HG03342 (cell line): Measurements from ENCODE around the gene ABCB10.
"Not testable (repeated sequence)": the region's sequence is repeated elsewhere in the genome, so short reads cannot be mapped to it uniquely, and the experiment has no call there.

Source experiments
- ATAC-seq: cut with Tn5 transposase; IDR thresholded peaks from one replicate; pipeline ENCODE4 v1.9.1; 2021; ENCODE audit warnings: mild to moderate bottlenecking, moderate library complexity; ENCODE audit not compliant: unreplicated experiment

The ABCB10 gene

DNA sequence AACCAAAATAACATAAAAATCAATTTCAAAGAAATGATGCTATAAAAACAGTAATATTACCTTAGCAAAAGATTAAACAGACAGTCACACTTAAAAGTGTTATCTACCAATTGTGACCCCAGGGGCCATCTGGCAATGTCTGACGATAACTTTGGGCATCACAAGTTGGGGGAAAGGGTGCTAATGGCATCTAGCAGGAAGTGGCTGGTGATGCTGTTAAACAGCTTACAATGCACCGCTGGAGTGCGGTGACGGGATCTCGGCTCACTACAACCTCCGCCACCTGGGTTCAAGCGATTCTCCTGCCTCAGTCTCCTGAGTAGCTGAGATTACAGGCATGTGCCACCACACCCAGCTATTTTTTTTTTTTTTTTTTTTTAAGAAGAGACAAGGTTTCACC, 78.0 kb downstream of the ABCB10 start:
- ATAC-seq, result no peak

DNA sequence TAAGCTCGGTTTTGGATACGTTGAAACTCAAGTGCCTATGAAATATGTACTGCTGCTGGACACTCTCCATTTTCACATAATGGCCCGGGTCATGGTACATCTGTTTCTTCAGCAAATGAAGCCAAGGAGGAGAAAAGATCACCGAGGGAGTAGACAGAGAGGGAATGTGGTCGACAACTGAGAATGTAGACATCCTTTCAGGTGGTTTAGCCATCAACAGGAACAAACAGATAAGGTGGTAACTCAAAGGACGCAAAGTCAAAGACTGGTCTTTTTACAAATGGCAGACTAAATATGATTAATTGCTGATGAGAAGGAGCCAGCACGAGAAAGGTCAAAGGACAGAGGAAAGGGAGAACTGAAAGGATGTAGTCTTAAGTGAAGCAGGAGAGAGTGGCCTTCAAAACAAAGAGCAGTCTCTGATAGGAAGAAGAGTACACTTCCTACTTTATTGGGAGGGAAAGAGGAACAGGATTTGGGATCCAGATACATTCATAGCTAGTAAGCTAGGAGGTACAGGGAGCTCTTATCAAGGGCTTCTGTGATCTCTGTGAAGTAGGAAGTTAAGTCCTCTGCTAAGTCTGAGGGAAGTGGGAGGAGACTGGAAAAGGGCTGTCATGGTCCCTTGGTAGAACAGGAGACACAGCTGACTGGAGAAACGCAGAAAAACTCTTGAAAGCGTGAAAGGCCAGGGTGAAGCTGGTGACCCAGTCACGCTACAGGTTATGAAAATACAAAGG, 78.7 kb downstream of the ABCB10 start:
- ATAC-seq, result peak; percentile 77

GRCh38 chr1:229478852-229479251, 79.7 kb downstream of the ABCB10 start:
- peak; percentile 76 for ATAC-seq

GRCh38 chr1:229475859-229476258, 82.6 kb downstream of the ABCB10 start:
- not testable (repeated sequence) for ATAC-seq

DNA sequence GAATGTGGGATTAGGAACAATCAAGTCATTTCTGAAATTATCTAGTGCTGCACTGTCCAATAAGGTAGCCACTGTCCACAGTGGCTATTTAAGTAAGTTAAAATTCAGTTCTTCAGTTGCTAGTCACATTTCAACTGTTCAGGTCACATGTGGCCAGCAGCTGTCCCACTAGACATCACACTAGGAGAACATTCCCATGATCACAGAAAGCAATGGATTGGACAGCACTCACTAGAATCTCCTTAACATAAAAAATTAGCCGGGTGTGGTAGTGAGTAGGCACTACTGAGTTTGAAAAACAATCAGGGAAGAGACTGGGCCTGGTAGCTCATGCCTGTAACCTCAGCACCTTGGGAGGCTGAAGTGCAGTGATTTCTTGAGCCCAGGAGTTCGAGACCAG, 84.0 kb downstream of the ABCB10 start:
- ATAC-seq, result no peak

DNA sequence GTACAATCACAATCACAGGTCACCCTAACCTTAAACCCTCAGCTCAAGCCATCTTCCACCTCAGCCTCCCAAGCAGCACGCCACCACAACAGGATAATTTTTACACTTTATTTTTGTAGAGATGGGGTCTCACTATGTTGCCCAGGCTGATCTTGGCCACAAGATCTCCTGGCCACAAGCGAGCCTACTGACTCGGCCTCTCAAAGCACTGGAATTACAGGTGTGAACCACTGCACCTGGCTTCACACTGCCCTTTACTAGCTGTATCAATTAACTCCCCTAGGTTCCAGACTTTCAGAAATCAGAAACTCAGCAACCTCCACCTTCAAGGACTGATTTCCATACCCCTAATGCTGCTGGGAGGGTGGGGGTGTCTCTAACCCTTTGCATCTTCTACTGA, 87.3 kb downstream of the ABCB10 start:
- ATAC-seq, result no peak

- ATAC-seq, result no peak
Observed at GRCh38 chr1:229470406-229471043, 88.0 kb downstream of the ABCB10 start.

DNA sequence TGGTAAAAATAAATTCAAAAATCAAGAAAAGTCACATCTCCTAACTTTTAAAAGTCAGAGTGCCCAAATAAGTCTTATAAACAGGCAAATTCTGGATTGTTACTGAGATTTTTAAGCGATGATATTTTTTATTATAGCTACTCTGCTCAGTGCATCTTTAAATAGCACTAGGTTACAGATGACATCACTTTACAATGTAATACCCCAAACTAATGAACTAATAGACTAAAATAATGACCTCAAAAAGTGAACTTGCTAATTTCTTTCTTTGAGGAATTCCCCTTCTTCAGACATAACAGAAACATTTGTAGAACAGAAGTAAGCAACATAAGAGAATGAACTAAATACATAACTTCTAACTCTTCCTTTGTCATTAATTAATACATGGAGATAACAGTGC, 91.6 kb downstream of the ABCB10 start:
- ATAC-seq, result no peak
